Measurements from ENCODE around the gene E2F3.

E2F3 gene

DNA sequence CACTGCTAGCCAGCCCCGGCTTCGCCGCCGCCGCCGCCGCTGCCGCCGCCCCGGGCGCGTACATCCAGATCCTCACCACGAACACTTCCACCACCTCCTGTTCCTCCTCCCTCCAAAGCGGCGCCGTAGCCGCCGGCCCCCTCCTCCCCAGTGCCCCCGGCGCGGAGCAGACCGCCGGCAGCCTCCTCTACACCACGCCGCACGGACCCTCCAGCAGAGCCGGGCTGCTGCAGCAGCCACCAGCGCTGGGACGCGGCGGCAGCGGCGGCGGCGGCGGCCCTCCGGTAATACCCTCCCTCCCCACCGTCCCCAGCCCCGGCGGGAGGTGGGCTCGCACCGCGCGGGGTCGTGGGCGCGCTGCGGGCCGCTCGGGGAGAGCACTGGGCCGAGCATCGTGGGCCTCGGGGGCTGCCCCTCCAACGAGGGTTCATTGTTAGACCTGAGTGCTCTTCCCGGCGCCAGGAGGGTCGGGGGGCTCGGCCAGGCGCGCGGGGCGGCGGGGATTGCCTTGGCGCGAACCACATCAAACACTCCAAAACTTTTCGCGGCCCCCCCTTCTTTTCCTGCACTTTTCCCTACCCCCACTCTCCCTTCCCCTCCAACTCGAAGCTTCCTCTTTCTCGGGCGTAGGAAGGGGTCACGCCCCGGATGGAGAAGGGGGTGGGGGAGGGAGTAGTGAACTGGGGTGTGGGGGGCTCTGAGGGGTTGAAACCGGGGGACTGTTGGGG is 827 bp downstream of the E2F3 start:
- DNase-seq, result peak; percentile 37

DNA sequence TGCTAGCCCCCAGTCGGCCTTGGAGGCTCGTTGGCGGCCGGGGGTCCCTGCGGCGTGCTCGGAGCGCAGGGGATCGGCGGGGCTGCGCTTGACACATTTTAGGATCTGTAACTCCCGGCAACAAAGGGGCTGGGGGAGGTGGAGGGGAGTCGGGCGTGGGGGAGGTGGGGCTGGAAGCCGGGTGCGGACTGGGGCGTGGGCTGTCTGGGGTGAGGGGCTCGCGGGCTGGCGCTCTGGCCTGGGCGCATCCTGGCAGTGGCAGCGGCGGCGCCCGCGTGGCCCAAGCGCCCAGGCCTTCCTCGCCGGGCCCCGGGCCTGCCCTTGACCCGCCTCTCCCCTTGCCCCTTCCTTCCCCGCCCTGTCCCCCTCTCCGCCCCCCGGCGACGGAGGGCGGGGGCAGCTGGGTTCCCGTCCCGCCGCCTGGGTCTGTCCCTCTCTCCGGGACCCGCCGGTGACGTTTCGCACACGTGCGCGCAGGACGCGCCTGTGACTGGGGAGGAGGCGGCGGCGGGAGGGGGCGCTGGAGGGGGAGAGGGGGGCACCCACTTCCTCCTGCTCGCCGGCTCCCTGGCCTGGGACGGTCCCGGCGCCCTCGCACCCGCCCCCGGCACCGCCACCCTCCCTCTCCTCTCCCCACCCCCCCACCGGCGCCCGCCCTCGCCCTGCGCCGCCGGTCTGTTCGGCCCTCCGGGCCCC is 1.5 kb downstream of the E2F3 start:
- peak; percentile 90 for DNase-seq

DNA sequence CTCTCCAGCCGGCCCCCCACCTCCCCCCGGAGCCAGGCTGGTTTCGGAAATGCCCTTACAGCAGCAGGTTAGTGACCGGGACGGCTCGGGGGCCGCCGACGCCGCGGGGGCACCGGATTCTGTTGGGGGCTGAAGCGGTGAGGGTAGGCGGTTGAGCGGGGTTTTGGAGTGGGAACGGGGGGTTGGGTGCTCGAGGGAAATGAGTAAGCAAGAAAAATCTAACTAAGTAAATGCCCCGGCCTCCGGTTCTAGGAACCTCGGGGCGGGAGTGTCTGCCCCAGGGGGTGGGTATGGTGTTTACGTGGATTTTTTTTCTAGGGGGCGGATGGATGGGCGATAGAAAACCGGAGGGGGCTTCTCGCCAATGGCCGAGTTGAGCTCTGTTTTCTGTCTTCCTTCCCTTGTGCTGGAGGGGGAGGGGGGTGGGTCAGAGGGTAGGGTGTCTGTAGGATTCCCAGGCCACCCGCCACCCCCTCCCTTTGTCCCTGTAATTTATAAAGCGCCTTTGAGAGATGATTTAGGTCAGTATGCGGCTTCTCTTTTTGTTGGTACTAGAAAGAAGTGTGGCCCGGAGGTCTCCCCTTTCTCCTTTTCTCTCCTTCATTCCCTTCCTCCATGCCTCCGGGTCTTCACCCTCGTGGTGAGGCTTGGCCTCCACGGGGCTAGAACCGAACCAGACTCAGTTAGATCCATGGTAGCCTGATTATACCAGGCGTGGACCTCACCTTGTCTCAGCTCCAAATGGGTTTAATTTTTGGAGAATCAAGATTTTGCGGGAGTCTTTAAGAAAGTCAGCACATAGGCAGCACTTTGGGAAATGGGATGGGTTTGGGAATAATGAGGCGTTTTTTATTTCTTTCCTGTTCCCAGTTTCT is 2.3 kb downstream of the E2F3 start:
- DNase-seq, result peak; percentile 67

DNA sequence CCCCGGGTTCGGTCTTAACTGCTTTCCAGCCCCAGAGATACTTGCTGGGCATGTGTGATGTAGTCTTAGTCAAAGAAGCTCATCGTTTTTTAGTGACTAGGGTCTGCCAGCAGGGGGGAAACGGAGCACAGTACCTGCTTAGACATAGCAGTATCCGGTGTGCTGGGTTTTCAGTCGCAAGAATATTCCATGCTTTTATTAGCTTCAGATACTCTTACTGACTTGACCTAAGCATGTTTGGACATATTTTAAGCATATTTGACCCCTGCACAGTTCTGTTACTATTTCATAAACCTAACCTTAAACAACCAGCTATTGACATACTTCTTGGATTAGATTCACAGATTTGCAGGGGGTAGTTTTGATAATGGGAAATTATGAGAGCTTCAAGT is 3.0 kb downstream of the E2F3 start:
- peak; percentile 77 for DNase-seq

DNA sequence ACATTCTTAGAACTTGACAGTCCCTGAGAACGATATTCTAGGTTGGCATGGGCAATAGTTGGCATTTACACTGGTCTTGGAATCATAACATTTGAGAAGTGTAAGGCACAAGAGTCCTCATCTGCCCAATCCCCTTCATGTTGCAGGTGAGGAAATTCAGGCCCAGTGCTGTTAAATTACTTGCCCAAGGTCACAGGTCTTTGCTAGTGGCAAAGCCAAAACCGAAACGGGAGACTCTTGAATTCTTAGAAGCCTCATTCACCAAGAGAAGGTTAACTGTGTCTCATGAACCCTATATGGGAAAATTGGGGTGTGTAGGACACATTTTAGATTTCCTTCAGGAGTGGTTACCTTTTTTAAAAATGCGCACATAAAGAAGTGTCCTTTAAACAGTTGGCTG is 7.2 kb downstream of the E2F3 start:
- DNase-seq, result no peak

DNA sequence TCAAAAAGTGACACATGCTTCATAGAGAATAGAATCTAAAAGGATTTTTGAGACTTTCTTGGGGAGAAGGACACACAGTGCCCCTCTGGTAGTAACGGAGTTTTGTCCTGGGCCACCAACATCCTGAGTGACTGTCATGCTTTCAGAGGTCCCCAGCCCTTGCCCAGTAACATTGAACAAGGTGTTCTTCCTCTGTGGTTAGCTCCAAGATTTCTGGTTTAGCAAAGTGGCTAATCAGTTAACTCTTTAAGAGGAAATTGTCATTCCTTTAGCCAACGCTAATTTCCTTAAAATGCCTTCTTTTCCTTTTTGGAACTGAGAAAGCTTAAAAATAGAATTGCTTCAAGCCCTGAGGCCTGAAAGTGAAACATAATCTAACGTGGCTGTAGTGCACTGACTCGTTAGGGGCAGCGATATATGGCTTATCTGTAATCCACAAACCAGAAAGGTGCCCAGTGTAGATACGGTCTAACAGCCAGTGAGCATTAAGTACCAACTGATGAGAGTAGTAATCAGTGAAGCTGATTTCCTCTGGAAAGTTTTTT is 7.8 kb downstream of the E2F3 start:
- peak; percentile 21 for DNase-seq

DNA sequence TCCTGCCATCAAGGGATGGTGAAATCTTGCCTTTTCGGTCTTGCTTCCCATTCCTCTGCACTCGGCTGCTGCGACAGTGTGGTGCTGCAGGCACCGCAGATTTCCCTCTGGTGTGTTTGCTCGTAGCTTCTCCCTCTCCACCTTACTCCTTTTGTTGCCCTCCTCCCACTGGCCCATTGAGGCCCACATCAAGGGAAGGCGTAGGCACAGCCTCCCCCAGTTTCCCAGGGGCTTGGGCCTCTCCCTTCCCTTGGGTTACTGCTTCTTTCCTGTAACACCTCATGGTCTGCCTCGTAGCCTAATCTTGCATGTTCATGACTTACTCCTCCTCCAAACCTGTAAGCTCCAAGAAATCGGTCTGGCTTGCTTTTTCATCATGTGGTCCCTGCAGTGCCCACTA is 9.9 kb downstream of the E2F3 start:
- no peak for DNase-seq

DNA sequence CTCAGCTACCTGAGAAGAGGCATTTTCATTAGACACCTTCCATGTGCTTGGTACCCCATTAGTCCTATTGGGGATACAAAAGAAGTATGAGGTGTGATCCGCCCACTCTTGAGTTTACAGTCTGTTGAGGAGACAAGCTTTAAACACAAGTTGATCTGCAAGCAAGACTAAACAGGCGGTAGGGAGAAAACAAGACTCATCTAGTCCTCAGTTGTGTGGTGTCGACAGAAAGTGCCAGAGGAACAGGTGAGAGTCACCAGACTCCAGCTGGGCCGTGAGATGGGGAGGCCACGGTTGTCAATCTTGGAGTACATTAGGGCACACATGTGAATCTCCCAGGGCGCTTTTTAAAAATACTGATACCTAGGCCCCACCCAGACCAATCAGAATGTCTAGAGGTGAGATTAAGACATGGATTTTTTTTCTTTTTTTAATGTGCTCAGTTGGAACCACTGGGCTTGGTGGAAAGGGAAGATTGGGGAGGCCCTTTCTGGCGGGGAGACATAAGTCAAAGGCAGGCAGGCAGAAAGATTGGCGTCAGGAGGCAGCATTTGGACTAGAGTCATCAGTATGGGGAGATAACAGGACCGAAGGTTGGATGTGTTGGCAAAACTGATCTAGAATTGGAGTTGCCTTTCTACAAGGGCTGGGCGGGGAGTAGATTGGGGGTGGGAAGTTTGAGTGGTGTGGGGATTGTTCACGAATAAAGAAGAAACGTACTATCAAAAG is 10.4 kb downstream of the E2F3 start:
- DNase-seq, result no peak

DNA sequence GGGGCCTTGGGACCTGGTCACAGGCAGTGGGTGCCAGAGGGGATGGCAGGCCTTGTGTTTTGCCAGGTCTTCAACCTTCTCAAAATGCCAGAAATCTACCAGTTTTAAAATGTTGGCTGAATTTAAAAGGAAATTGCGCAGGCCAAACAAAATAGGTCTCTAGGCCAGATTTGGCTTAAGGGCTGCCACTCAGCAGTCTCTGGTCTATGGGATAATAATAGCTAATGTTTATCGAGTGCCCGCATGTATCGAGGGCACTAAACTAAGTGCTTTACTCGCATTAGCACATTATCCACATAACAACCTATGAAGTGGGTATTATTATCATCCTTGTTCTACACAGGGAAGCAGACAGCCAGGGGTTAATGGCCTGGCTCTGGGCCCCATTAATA is 11.0 kb downstream of the E2F3 start:
- no peak for DNase-seq

DNA sequence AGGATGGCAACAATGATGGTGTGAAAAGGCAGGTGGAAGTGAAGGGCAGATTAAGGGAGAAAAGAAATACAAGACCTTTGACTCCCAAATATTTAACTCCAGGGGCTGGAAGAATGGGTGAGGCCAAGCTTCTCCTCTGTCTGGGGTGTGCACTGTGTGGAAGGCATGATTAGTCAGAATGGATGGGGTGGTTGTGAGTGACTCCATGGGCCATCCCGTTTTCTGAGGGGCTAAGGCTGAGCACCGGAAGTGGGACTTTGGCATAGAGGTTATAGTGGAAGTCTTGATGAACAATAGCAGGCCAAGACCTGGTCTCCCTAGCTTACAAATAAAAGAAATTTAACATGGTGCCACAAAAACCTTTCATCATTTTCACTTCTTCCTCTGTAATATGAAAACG is 12.1 kb downstream of the E2F3 start:
- DNase-seq, result no peak

DNA sequence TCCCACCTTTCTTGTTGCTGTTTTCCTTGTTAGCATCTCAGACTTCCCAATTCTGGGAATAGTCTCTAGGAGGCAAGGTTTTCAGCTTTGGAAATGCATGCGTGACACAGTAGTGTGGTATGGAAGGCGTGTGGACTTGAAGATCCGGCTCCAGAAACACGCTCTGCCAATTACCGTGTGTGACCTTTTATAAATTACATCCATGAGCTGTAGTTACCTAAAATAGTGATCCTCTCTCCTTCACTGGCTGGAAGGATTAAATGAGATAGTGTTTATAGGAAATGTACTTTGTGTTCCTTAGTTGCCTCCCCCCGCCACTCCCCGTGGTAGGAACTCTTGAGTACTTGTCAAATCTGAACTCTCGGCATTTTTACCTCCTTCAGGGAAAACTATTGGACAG is 13.0 kb downstream of the E2F3 start:
- no peak for DNase-seq

DNA sequence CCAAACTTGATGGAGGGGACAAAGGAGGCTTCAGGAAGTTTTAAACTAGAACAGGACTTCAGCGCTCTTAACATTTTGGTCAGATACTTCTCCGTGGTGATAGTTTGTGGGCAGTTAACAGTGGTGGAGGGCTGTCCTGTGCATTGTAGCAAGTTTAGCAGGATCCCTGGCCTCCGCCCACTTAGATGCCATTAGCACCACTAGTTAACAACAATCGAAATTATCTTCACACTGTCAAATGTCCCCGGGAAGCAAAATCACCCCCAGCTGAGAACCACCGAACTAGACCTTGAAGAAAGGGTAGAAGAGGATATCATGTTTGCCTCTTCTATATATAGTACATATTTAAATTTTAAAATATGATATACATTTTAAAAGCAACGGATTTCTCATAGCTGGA is 13.6 kb downstream of the E2F3 start:
- no peak for DNase-seq

DNA sequence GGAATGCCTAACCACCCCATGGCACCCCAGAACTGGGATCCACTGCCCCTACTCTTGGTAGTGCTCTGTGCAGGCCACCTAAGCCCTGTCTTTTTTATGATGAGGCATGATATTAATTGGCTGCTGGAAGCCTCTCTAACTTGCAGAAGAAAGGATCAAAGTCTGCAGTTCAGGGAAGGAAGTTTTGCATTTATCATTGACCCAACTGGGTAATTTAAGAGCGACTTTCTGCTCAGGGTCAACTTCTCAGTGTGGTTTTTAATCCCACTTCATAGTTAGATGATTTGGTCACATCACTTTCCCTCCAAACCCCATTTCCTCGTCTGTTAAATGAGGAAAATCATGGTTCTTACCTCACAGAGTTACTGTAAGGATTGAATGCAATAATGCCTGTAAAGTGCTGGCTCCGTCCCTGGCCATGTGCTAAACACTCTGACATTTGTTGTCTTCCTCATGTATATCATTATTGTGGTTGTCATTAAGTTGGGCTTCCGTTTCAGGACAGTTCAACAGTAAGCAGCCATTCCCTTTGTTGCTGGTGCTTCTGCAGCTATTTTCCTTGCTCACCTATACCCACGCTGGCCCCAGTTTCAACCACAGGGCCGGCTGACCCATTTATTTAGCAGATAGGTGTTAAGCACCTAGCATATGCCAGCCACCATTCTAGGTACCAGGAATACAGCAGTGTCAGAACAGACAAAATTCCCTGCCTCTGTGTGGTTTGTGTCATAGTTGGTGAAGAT is 14.2 kb downstream of the E2F3 start:
- DNase-seq, result no peak

DNA sequence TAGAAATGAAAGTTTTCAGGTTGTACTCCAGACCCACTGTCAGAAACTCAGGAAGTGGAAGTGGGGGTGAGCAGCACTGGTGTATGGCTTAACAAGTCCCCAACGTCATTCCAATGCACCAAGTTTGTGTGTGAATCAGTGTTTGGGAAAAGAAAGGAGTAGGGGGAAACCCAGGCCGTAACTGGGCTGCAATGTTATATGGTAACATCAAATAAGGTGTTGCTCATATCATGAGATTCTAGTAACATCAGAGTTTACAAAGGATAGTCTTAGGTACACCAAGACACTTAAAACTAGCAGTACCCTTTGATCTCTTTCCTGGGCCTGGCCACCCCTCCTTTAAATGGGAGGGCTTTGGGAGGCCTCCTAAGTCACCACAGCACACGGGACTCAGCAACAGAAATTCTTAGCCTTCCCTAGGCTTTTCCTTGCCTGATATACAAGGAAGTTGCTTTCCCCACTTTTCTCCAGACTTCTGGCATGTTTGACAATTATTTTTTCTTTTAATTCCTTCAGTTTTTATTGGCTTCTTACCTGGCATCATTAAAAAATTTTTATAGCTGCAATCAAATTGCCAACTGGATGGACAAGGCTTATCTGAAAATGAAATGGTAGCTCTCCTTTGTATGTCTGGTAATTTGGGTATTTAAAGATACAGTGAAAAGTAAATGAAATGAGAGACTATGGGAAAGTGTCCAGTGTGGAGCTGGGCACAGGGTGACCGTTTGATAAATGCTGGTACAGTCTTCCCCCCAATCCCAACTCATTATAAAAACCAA is 15.1 kb downstream of the E2F3 start:
- DNase-seq, result no peak

DNA sequence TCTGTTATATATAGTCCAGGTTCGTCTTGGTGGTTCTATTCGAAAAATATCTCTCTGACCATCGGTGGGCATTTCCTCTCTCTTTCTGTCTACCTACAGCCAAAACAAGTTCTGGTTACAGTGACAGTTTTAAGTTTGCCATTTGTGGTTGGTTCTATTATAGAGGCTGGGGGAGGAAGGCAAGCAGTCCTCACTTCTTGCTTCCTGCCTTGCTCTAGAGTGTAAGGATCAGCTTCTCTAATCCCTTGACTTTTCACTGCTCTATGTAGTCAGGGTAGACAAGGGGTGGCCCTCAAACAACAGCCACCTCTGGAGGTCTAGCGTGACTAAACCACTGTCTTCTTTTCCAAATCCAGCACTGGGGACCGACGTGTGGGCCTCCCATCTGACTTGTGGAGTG is 16.1 kb downstream of the E2F3 start:
- no peak for DNase-seq

DNA sequence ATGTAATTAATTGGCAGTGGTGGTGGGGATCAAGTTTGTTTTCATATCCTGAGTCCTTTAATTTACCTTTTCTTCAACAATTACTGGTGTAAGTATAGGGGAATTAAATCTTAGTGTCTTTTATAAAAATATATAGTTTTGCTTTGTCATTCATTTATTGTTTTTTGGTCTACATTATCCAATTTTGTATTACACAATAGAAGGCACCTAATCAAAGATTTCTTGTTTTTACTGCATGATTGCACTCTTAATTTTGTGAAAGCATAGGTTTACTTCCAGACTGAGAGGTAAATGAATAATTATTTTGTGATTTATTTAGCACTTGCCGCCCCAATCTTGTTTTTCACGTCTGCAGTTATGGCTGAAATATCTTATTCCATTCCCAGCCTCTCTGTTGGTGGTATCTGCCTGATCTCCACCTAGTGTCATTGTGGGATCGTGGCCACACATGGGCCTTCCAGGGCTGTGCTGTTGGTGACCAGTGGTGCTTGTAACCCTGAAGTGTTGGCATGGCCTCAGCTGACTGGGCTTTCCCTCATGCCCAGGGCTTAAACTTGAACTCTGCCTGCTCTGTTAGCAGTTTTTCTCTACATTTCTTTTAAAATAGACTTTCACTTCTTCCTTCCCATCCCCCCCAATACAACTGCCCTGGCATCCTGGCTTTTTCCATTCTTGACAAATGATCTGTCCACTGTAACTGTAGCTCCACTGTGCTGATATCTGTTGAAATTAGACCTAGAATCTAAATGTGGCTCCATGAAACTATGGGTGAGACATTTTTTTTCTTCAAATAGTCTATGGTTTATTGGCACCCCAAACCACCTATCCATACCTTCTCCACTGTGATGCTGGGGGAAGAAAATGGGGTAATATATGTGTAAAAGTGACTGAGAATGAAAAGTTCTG is 24.8 kb downstream of the E2F3 start:
- DNase-seq, result no peak

DNA sequence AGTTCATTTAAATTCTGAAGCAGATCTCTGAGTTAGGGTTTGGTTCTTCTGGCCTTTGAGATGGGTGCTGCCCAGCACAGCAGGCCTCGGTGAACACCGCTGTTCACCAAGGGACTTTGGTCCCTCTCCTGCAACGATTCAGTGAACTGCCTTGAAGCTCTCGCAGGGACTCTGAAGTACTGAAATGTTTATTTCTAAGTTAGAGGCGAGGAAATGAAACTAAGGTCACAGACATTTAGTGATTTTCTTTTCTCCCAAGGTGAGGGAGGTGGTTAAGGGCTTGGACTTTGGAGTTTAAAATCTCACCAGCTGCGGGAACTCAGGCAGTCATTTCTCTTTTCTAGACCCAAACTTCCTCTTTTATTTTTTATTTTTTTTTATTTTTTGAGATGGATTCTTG is 26.2 kb downstream of the E2F3 start:
- DNase-seq, result no peak

DNA sequence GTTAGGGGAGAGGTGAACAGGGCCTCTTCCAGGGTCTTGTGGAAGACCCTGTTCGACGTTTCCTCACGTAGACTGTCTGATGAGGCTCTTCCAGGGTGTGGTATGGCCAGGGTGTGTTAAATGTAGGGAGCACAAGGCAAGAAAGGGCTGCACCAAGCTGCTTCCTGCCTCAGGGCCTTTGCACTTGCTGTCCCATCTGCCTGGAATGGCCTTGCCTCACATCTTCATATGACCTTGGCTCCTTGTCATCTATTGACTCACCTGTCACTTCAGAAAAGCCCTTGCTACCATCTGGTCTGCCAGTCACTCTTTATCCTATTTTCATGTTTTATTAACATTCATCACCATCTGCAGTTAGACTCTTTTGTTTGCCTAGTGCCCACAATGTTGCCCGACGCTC is 31.0 kb downstream of the E2F3 start:
- DNase-seq, result no peak

DNA sequence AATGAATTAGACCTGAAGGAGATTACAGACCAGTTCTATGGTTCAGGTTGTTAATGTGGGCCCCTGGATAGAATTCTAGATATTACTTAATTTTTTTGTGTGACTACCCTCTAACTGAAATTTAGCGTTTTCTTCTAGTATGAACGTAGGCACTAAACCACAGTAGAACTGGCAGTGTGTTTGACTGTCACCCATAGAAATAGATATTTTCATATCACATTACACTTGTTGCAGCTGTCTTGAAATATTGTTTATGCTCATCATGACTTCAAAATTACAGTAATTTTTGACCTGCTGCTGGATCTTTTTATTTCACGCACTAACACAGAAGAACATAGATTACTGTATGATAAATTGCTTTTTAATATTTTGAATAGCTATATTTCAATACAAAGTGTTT is 31.6 kb downstream of the E2F3 start:
- DNase-seq, result no peak

DNA sequence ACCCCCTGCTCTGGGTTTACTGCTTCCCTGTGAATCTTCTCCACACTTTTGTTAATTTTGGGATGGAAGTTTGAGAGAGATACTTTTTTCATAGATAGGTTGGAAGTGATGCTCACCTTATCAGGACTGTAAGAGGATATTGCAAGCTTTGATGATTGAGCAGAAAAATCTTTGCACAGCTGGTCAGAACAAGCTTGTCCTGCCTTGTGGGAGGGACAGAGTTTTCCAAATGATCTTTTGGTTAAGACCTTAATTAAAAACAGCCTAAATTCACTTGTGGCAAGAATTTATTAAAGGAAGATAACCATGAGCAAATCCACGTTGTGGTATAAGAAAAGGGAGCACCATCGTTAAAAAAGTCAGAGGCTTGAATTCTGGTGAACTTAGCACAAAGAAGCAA is 32.2 kb downstream of the E2F3 start:
- no peak for DNase-seq

Data from CD4-positive, alpha-beta T cell treated with Interleukin-12 subunit alpha and Interleukin-12 subunit beta, for 1 hour (primary cell).